ENCODE results near the gene UCHL5.

The UCHL5 gene

GRCh38 chr1:192966073-192966472 lies 93.1 kb downstream of the UCHL5 start:
- DNase-seq (ENCODE audit: low spot score): no peak

- DNase-seq (ENCODE audit: low spot score): no peak
Observed at GRCh38 chr1:192962901-192963300, 96.3 kb downstream of the UCHL5 start.
